GM12874 (cell line): ENCODE measurements around the gene SERPINA4.

Experiments used
- TF ChIP-seq, protein P1 (sequence below): IDR thresholded peaks from 2 replicates; pipeline ENCODE4 v1.5.1; 2011; ENCODE audit warnings: low read depth, mild to moderate bottlenecking, control low read depth, low read length, moderate library complexity; ENCODE audit not compliant: insufficient read depth

Gene SERPINA4

DNA sequence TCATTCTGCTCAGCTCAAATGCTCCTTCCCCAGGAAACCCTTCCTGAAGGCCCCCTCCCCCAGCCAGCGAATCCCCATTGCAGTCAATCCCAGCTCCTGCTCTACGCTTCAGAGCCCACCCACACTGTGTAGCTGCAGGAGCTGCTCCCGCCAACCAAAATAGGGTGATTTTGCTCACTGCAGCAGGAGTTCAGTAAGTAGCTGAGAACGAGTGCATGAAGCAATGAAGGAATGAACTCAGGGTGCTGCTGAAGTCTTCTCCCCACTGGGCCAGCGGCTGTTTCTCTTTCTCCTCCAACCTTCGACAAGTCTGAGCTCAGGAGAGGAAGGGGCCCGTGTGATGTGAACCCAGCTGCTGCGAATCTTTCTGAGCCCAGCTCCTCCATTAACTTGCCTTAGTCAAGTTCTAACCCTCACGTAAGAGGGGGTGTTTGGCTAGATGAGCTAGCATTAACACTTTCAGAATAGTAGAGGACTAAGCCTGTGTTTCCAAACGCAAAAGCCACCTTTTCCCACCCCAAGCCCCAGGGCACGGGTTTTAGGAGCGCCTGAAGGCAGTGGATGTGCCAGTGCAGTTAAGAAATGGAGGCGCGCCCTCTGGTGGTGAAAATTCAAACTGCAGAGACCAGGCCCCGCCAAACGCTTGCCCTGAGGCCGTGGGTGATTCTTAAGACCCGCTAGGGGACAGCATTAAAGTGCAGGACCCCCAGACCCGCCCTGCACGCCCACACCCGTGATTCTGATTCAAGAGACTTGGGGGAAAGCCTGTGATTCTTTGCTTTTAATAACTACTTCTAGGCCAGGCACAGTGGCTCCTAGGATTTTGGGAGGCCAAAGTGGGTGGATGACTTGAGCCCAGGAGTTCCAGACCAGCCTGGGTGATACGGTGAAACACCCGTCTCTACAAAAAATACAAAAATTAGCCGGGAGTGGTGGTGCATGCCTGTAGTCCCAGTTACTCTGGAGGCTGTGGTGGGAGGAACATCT is 11.9 kb upstream of the SERPINA4 start:
- TF ChIP-seq, protein P1, sequence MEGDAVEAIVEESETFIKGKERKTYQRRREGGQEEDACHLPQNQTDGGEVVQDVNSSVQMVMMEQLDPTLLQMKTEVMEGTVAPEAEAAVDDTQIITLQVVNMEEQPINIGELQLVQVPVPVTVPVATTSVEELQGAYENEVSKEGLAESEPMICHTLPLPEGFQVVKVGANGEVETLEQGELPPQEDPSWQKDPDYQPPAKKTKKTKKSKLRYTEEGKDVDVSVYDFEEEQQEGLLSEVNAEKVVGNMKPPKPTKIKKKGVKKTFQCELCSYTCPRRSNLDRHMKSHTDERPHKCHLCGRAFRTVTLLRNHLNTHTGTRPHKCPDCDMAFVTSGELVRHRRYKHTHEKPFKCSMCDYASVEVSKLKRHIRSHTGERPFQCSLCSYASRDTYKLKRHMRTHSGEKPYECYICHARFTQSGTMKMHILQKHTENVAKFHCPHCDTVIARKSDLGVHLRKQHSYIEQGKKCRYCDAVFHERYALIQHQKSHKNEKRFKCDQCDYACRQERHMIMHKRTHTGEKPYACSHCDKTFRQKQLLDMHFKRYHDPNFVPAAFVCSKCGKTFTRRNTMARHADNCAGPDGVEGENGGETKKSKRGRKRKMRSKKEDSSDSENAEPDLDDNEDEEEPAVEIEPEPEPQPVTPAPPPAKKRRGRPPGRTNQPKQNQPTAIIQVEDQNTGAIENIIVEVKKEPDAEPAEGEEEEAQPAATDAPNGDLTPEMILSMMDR = peak; percentile 86

DNA sequence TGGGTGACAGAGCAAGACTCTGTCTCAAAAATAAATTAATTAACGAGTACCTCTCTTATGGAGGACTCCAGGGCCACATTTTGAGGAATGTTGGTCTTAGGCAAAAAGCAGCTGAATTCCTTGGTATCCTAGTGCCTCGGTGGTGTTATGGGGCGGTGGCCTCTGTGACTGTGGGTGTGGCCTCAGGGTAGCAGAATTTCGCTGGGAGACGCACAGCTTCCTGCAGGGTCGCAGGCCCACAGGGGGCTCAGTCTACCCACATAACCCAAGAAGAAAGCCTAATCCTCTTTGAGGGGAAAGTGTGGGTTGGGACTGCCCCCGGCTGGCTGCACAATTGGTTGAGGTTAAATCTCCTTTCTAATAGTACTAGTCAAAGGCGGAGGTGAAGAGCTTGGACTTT is 11.2 kb upstream of the SERPINA4 start:
- TF ChIP-seq, protein P1 = no peak

- TF ChIP-seq, protein P1 = no peak
These were observed 5.3 kb upstream of the SERPINA4 start for GRCh38 chr14:94555991-94556390.

- TF ChIP-seq, protein P1 = no peak
These were observed 3.9 kb upstream of the SERPINA4 start for GRCh38 chr14:94557327-94557726.

DNA sequence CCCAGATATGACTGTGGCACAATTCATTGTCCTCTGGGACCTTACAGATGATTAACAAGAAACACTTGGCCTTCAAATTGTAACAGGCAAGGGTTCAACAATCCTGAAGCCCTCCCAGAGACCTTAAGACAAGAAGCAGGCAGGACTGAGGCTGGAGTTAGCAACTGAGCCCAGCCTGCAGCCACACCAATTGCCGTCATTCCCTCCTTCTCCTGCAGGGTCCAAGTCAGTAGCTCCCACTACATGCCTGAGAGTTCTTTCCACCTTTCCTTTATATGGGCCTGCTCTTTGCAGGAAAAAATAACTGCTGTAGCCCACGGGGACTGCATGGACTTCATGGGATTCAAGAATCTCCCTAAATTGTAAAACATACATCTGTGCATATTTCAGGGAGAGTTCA is 2.4 kb upstream of the SERPINA4 start:
- TF ChIP-seq, protein P1 = no peak

- TF ChIP-seq, protein P1 = no peak
These were observed 1.5 kb upstream of the SERPINA4 start for GRCh38 chr14:94559638-94560290.

DNA sequence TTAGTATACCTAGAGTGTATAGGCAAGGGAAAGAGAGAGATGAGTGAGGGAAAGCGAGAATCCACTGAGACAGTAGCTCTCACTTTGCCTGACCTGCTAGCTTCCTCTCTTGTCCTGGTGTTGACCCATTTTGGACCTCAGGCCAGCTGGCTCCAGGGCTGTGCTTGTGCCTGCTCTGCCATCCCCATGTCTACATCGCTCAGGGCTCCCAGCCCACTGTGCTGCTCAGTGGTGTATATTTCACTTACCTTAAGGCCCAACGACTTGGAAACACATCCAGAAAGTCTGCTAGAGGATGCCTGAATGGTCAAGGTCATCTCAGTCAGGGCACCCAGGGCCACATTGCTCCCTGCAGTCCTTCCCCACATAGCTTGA is 964 bp upstream of the SERPINA4 start:
- TF ChIP-seq, protein P1 = no peak
